Calu3 (cell line): ENCODE measurements around the gene TXNL4B. TPM values are rescaled to one million over a fixed set of nuclear protein-coding genes. Genes with fewer than 3 reads are reported as not detected.

Source experiments
- BruUV-seq: library from RNA; stranded (reverse); fragments of 400-500 nt; replicated peaks from 2 replicates; lab custom pipeline; 2021; lab: Mats Ljungman, UMichigan
- CTCF ChIA-PET: fragments of 300-600 bp; sonication (Branson Sonifier 250); formaldehyde crosslinking; loops from one replicate; lab custom pipeline; 2022; ENCODE audit warnings: antibody characterized with exemption; lab: Charles Lee
- DNase-seq: peaks from one replicate; pipeline ENCODE4 v3.0.0; 2022
- H3K27ac Mint-ChIP-seq: one replicate; pipeline ENCODE4 v1.8.0; 2022; ENCODE audit warnings: mixed read lengths; ENCODE audit not compliant: unreplicated experiment
- H3K27me3 Mint-ChIP-seq: one replicate; pipeline ENCODE4 v1.8.0; 2022; ENCODE audit warnings: mixed read lengths; ENCODE audit not compliant: unreplicated experiment
- H3K36me3 Mint-ChIP-seq: one replicate; pipeline ENCODE4 v1.8.0; 2022; ENCODE audit warnings: mild to moderate bottlenecking, moderate library complexity, mixed read lengths; ENCODE audit not compliant: insufficient read depth, unreplicated experiment
- H3K4me1 Mint-ChIP-seq: one replicate; pipeline ENCODE4 v1.8.0; 2022; ENCODE audit warnings: mild to moderate bottlenecking, low read depth, mixed read lengths; ENCODE audit not compliant: unreplicated experiment
- H3K4me3 Mint-ChIP-seq: one replicate; pipeline ENCODE4 v1.8.0; 2022; ENCODE audit warnings: mild to moderate bottlenecking, low read depth, moderate library complexity, mixed read lengths; ENCODE audit not compliant: unreplicated experiment
- H3K9me3 Mint-ChIP-seq: one replicate; pipeline ENCODE4 v1.8.0; 2022; ENCODE audit warnings: low read depth, mixed read lengths; ENCODE audit not compliant: unreplicated experiment
- intact Hi-C: fragments of 100-400 bp; cut with micrococcal nuclease; formaldehyde crosslinking; loops from one replicate; pipeline ENCODE4 v1.10.0; 2022; ENCODE audit not compliant: unreplicated experiment
- total RNA-seq: library from RNA; stranded (reverse); gene quantifications from 2 replicates; pipeline ENCODE4 v1.2.3, GENCODE V29; 2022
- TF ChIP-seq, protein P1 (sequence below): fragments of 200-600 bp; IDR thresholded peaks from one replicate; pipeline ENCODE4 v1.8.0; 2022; ENCODE audit warnings: antibody characterized with exemption; ENCODE audit not compliant: unreplicated experiment

TXNL4B gene
- total RNA-seq, 1 experiment from 2014 or later: 18.0 TPM

DNA sequence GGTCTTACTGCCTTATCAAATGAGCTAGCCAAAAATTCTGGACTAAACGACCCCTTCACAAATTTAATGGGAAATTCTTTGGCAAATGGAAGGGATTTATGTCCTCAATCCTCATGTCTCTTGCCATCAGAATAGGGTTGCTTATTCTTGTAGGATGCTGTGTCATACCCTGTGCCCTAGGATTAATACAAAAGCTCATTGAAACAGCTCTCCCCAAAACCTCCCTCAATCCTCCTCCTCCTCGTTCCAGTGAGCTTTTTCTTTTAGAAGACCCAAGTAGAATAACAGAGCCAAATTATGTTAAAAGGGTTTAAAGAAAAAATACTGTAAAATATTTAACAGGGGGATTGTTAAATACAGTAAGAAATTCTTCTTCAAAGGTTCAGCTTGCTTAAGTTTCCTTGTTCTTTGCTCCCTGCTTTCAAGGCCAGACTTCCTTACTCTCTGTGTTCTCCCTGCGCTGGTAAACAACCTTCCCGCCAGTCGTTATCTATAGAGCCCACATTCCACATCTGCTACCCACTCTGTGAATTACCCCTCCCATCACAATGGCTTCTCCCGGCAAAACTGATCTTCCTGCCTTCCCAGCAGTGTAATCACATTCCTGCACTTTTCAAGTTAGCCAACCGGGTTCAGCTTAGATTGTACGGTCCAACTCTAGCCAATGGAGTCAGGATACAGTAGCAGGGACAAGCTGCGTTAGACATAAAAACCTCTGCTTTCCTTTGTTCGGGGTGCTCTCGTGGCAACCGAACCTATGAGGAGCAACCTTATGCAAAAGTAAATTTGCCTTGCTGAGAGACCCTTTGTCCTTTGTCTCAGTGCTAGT lies 20.7 kb downstream of the TXNL4B start:
- H3K9me3 Mint-ChIP-seq: no peaks in the 10 kb centered on the region
- intact Hi-C loops: no loop called here
- TF ChIP-seq, protein P1, sequence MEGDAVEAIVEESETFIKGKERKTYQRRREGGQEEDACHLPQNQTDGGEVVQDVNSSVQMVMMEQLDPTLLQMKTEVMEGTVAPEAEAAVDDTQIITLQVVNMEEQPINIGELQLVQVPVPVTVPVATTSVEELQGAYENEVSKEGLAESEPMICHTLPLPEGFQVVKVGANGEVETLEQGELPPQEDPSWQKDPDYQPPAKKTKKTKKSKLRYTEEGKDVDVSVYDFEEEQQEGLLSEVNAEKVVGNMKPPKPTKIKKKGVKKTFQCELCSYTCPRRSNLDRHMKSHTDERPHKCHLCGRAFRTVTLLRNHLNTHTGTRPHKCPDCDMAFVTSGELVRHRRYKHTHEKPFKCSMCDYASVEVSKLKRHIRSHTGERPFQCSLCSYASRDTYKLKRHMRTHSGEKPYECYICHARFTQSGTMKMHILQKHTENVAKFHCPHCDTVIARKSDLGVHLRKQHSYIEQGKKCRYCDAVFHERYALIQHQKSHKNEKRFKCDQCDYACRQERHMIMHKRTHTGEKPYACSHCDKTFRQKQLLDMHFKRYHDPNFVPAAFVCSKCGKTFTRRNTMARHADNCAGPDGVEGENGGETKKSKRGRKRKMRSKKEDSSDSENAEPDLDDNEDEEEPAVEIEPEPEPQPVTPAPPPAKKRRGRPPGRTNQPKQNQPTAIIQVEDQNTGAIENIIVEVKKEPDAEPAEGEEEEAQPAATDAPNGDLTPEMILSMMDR: no peak
- DNase-seq: no peak
- H3K4me3 Mint-ChIP-seq: no peak overlapping the region
- BruUV-seq: no TSS peak
- H3K27me3 Mint-ChIP-seq: peaks cover 14% of the 10 kb centered on the region
- H3K4me1 Mint-ChIP-seq: no peaks in the 10 kb centered on the region
- H3K27ac Mint-ChIP-seq: no peak overlapping the region
- CTCF ChIA-PET: interaction anchor here (1.1 kb wide), 1 partner anchor 19 kb away, joined by 3 read pairs; the partner anchor contains the start of gene HP
- H3K36me3 Mint-ChIP-seq: no peaks in the 10 kb centered on the region

DNA sequence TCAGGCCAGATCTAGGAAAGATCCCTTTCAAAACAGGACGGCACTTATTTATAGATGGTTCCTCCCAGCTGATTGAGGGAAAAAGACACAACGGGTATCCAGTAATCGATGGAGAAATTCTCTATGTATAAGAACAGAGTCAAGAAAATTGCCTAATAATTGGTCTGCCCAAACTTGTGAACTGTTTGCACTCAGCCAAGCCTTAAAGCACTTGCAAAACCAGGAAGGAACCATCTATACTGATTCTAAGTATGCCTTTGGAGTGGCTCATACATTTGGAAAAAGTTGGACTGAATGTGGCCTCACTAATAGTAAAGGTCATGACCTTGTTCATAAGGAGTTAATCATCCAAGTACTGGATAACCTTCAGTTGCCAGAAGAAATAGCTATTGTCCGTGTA lies 24.5 kb downstream of the TXNL4B start:
- Mint-ChIP-seq H3K36me3 (no peaks in the 10 kb centered on the region), H3K27ac (no peak overlapping the region), H3K9me3 (no peaks in the 10 kb centered on the region), H3K27me3 (peaks cover 41% of the 10 kb centered on the region), H3K4me3 (no peak overlapping the region), H3K4me1 (no peaks in the 10 kb centered on the region)
- CTCF ChIA-PET: interaction anchor here (0.6 kb wide), 1 partner anchor 1146 kb away, joined by 3 read pairs; no protein-coding TSS in a partner anchor
- TF ChIP-seq, protein P1: no peak
- intact Hi-C loops: no loop called here
- no TSS peak for BruUV-seq
- no peak for DNase-seq

DNA sequence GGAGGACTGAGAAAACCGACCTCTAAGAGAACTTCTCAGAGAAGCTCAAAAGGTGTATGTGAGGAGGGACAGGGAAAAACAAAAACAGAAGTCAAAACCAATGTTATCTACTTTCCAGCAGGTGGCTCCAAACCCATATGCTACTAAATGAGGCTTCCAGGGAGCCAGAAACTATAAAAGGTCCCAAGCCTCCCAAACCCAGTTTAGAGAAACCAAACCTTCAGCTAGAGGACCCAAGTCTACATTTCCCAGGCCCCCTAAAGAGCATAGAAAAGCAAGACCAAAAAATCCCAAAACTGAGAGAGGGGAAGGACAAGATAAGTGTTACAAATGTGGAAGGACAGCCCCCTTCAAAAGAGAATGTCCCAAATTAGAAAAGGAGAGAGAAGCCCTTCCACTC lies 26.7 kb downstream of the TXNL4B start:
- peak; percentile 10 for DNase-seq
- BruUV-seq: no TSS peak
- intact Hi-C loops: loop anchor here (1.0 kb wide), 1 partner anchor 33 kb away; no protein-coding TSS in a partner anchor
- H3K4me1 Mint-ChIP-seq: no peaks in the 10 kb centered on the region
- H3K36me3 Mint-ChIP-seq: no peaks in the 10 kb centered on the region
- H3K27ac Mint-ChIP-seq: no peak overlapping the region
- no peaks in the 10 kb centered on the region for H3K9me3 Mint-ChIP-seq
- peaks cover 55% of the 10 kb centered on the region for H3K27me3 Mint-ChIP-seq
- CTCF ChIA-PET: interaction anchor here (0.6 kb wide), 1 partner anchor 311 kb away, joined by 4 read pairs; no protein-coding TSS in a partner anchor
- TF ChIP-seq, protein P1: peak; percentile 54
- H3K4me3 Mint-ChIP-seq: no peak overlapping the region

DNA sequence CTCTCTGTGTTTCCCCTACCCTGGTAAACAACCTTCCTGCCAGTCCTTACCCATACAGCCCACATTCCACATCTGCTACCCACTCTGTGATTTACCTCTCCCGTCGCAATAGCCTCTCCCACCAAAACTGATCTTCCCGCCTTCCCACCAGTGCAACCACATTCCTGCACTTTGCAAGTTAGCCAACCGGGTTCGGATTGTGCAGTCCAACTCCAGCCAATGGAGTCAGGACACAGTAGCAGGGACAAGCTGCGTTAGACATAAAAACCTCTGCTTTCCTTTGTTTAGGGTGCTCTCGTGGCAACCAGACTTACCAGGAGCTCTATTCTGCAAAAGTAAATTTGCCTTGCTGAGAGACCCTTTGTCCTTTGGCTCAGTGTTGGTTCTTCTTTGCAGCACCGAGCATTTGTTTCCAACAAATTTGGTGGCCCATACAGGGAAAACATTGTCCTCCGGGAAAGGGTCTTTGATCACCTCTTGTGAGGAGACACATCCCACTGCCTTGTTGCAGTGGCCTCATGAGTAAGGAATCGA lies 29.0 kb downstream of the TXNL4B start:
- H3K36me3 Mint-ChIP-seq: no peaks in the 10 kb centered on the region
- H3K4me3 Mint-ChIP-seq: no peak overlapping the region
- no peaks in the 10 kb centered on the region for H3K9me3 Mint-ChIP-seq
- H3K27me3 Mint-ChIP-seq: peaks cover 61% of the 10 kb centered on the region
- H3K4me1 Mint-ChIP-seq: no peaks in the 10 kb centered on the region
- no peak overlapping the region for H3K27ac Mint-ChIP-seq
- CTCF ChIA-PET: interaction anchor here (0.5 kb wide), 1 partner anchor 16 kb away, joined by 4 read pairs; no protein-coding TSS in a partner anchor
- no TSS peak for BruUV-seq
- no peak for DNase-seq
- intact Hi-C loops: no loop called here
- TF ChIP-seq, protein P1: no peak
